IMR-90 (cell line): ENCODE results near the gene NRXN2. TPM values are rescaled to one million over a fixed set of nuclear protein-coding genes. Genes with fewer than 3 reads are reported as not detected.

Source experiments
- ATAC-seq: fragments of 200-7000 bp; cut with Tn5 transposase; 2 replicates; pipeline ENCODE4 v1.9.1; 2020; ENCODE audit warnings: low read depth, mild to moderate bottlenecking, moderate library complexity
- BruUV-seq: library from RNA; stranded (reverse); fragments of 400-500 nt; replicated peaks from 2 replicates; lab custom pipeline; 2021; lab: Mats Ljungman, UMichigan
- CTCF ChIA-PET: fragments of 300-600 bp; formaldehyde crosslinking; extraction: SDS; loops from one replicate; lab custom pipeline; 2021; ENCODE audit warnings: antibody characterized with exemption; lab: Yijun Ruan, JAX
- POLR2A ChIA-PET: fragments of 300-600 bp; sonication (Branson Sonifier 250); formaldehyde crosslinking; loops from one replicate; lab custom pipeline; 2022; ENCODE audit warnings: antibody characterized with exemption; ENCODE audit not compliant: unreplicated experiment; lab: Charles Lee
- DNase-seq: peaks from one replicate; pipeline ENCODE4 v3.0.0; 2013
- H2AFZ ChIP-seq: replicated peaks from 2 replicates; pipeline ENCODE3; 2013; ENCODE audit warnings: low read length, mild to moderate bottlenecking; ENCODE audit not compliant: poor library complexity
- H2AK5ac ChIP-seq: 2 replicates; pipeline ENCODE4 v1.6.1; 2013; ENCODE audit warnings: low read depth, low read length, inconsistent platforms
- H2AK9ac ChIP-seq: replicated peaks from 2 replicates; pipeline ENCODE3; 2013; ENCODE audit warnings: mild to moderate bottlenecking, low read depth, low read length, moderate library complexity; ENCODE audit not compliant: poor library complexity
- H2BK120ac ChIP-seq: 2 replicates; pipeline ENCODE4 v1.6.1; 2013; ENCODE audit warnings: low read depth, low read length, inconsistent platforms
- H2BK15ac ChIP-seq: 3 replicates; pipeline ENCODE4 v1.6.1; 2013; ENCODE audit warnings: low read depth, low read length, inconsistent platforms
- H2BK20ac ChIP-seq: 2 replicates; pipeline ENCODE4 v1.6.1; 2013; ENCODE audit warnings: low read depth, mild to moderate bottlenecking, inconsistent platforms, low read length, moderate library complexity
- H2BK5ac ChIP-seq: 2 replicates; pipeline ENCODE4 v1.6.1; 2013; ENCODE audit warnings: mild to moderate bottlenecking, low read depth, low read length, inconsistent platforms; ENCODE audit not compliant: poor library complexity, severe bottlenecking
- H3K14ac ChIP-seq: replicated peaks from 2 replicates; pipeline ENCODE4 v1.6.1; 2013; ENCODE audit warnings: low read depth, low read length, inconsistent platforms
- H3K18ac ChIP-seq: 2 replicates; pipeline ENCODE4 v1.6.1; 2013; ENCODE audit warnings: low read depth, low read length, control low read depth
- H3K23ac ChIP-seq: 2 replicates; pipeline ENCODE4 v1.6.1; 2013; ENCODE audit warnings: low read depth, low read length, inconsistent platforms
- H3K27ac ChIP-seq: 2 replicates; pipeline ENCODE4 v1.5.1; 2013; ENCODE audit warnings: mild to moderate bottlenecking, control low read depth, low read length; ENCODE audit not compliant: insufficient read depth
- H3K27me3 ChIP-seq: 2 replicates; pipeline ENCODE4 v1.6.1; 2013; ENCODE audit warnings: low read length; ENCODE audit not compliant: control insufficient read depth, insufficient read depth
- H3K36me3 ChIP-seq: 2 replicates; pipeline ENCODE4 v1.6.1; 2013; ENCODE audit warnings: low read length, mixed read lengths; ENCODE audit not compliant: control insufficient read depth, insufficient read depth
- H3K4ac ChIP-seq: 2 replicates; pipeline ENCODE4 v1.6.1; 2013; ENCODE audit warnings: low read depth, low read length, inconsistent platforms
- H3K4me1 ChIP-seq: 2 replicates; pipeline ENCODE4 v1.6.1; 2013; ENCODE audit warnings: low read length, mixed read lengths; ENCODE audit not compliant: control insufficient read depth, insufficient read depth
- H3K4me2 ChIP-seq: 2 replicates; pipeline ENCODE4 v1.6.1; 2013; ENCODE audit warnings: low read depth, mild to moderate bottlenecking, control low read depth, low read length, moderate library complexity
- H3K4me3 ChIP-seq: 2 replicates; pipeline ENCODE4 v1.5.1; 2013; ENCODE audit warnings: low read depth, mild to moderate bottlenecking, control low read depth, low read length, moderate library complexity; ENCODE audit not compliant: insufficient read depth
- H3K56ac ChIP-seq: 2 replicates; pipeline ENCODE4 v1.6.1; 2013; ENCODE audit warnings: low read length, inconsistent platforms; ENCODE audit not compliant: insufficient read depth; ENCODE audit errors: extremely low read depth
- H3K79me1 ChIP-seq, 2 experiments: 2 replicates each; pipeline ENCODE4 v1.6.1; 2013; ENCODE audit warnings: low read length in 2 of 2, inconsistent platforms in 1 of 2, low read depth in 1 of 2
- H3K9ac ChIP-seq: 2 replicates; pipeline ENCODE4 v1.6.1; 2013; ENCODE audit warnings: low read depth, low read length, control low read depth
- H3K9me1 ChIP-seq: 2 replicates; pipeline ENCODE4 v1.6.1; 2013; ENCODE audit warnings: low read length, inconsistent platforms; ENCODE audit not compliant: insufficient read depth
- H3K9me3 ChIP-seq: 2 replicates; pipeline ENCODE4 v1.6.1; 2013; ENCODE audit warnings: low read length; ENCODE audit not compliant: control insufficient read depth, insufficient read depth
- H4K20me1 ChIP-seq: 2 replicates; pipeline ENCODE4 v1.6.1; 2013; ENCODE audit warnings: low read length, inconsistent platforms; ENCODE audit not compliant: insufficient read depth
- H4K5ac ChIP-seq: 2 replicates; pipeline ENCODE4 v1.6.1; 2013; ENCODE audit warnings: mild to moderate bottlenecking, low read depth, low read length, control low read depth
- H4K8ac ChIP-seq, 2 experiments: 2 replicates each; pipeline ENCODE4 v1.6.1; 2013; ENCODE audit warnings: low read depth in 2 of 2, low read length in 2 of 2, control low read depth in 1 of 2, inconsistent platforms in 1 of 2
- H4K91ac ChIP-seq: 2 replicates; pipeline ENCODE4 v1.6.1; 2013; ENCODE audit warnings: low read depth, low read length, inconsistent platforms; ENCODE audit not compliant: insufficient read depth
- BHLHE40 ChIP-seq: fragments of 150-350 bp; IDR thresholded peaks from 2 replicates; pipeline ENCODE4 v1.6.1; 2016; ENCODE audit warnings: mild to moderate bottlenecking, low read depth, low read length
- CHD1 ChIP-seq: IDR thresholded peaks from 2 replicates; pipeline ENCODE4 v1.6.1; 2012; ENCODE audit warnings: low read depth, low read length, improper control_type of control experiment
- CTCF ChIP-seq: conservative IDR thresholded peaks from 2 replicates; pipeline ENCODE4 v1.5.1; 2012; ENCODE audit warnings: mild to moderate bottlenecking, low read depth, low read length, improper control_type of control experiment
- ELK1 ChIP-seq: fragments of 150-350 bp; IDR thresholded peaks from 2 replicates; pipeline ENCODE4 v1.6.1; 2016; ENCODE audit warnings: low read depth, mild to moderate bottlenecking, low read length, moderate library complexity, borderline replicate concordance
- FOS ChIP-seq: fragments of 150-350 bp; IDR thresholded peaks from 2 replicates; pipeline ENCODE4 v1.6.1; 2016; ENCODE audit warnings: low read depth, low read length
- MAFK ChIP-seq: IDR thresholded peaks from 2 replicates; pipeline ENCODE4 v1.6.1; 2012; ENCODE audit warnings: low read depth, low read length, improper control_type of control experiment
- MAZ ChIP-seq: IDR thresholded peaks from 2 replicates; pipeline ENCODE4 v1.6.1; 2012; ENCODE audit warnings: low read depth, mild to moderate bottlenecking, low read length, improper control_type of control experiment, moderate library complexity, borderline replicate concordance
- MXI1 ChIP-seq: IDR thresholded peaks from 2 replicates; pipeline ENCODE4 v1.6.1; 2012; ENCODE audit warnings: low read depth, mild to moderate bottlenecking, low read length, moderate library complexity, borderline replicate concordance
- NFE2L2 ChIP-seq: fragments of 150-350 bp; IDR thresholded peaks from 2 replicates; pipeline ENCODE4 v1.6.1; 2016; ENCODE audit warnings: low read depth, mild to moderate bottlenecking, low read length
- POLR2A ChIP-seq: IDR thresholded peaks from 2 replicates; pipeline ENCODE4 v1.6.1; 2012; ENCODE audit warnings: mild to moderate bottlenecking, low read depth, low read length
- RAD21 ChIP-seq: IDR thresholded peaks from 2 replicates; pipeline ENCODE4 v1.6.1; 2012; ENCODE audit warnings: low read length, improper control_type of control experiment
- RCOR1 ChIP-seq: IDR thresholded peaks from 2 replicates; pipeline ENCODE4 v1.6.1; 2012; ENCODE audit warnings: mild to moderate bottlenecking, low read length, improper control_type of control experiment; ENCODE audit not compliant: insufficient replicate concordance
- RFX5 ChIP-seq: IDR thresholded peaks from 2 replicates; pipeline ENCODE4 v1.8.0; 2012; ENCODE audit warnings: low read depth, mild to moderate bottlenecking, low read length, moderate library complexity
- WGBS, 2 experiments: methylation state at CpG; one replicate each; pipeline versions ENCODE4 v1.1.5 to v1.1.7; 2013; ENCODE audit warnings: missing lambda C conversion rate in 2 of 2; ENCODE audit not compliant: insufficient read length in 1 of 2; ENCODE audit errors: extremely low coverage in 2 of 2; 5-methylcytosine and 5-hydroxymethylcytosine counted together
- dilution Hi-C: fragments of 300-500 bp; cut with HindIII; formaldehyde crosslinking; loops from one replicate; pipeline ENCODE4 v1.14.3; 2018; ENCODE audit warnings: low sequenced_read_pairs; ENCODE audit not compliant: unreplicated experiment
- in situ Hi-C: fragments of 300-500 bp; cut with MboI; formaldehyde crosslinking; loops from 3 replicates; pipeline ENCODE4 v1.14.3; 2019; ENCODE audit warnings: low sequenced_read_pairs, inconsistent platforms, mixed read lengths
- intact Hi-C: fragments of 100-400 bp; cut with micrococcal nuclease; formaldehyde crosslinking; loops from 2 replicates; pipeline ENCODE4 v1.10.0; 2022
- polyA plus RNA-seq, 3 experiments: library from polyadenylated mRNA; depleted of rRNA; stranded (reverse); fragments of >200 nt; gene quantifications; 2 replicates each; pipeline ENCODE4 v1.2.3, GENCODE V29; 2012; ENCODE audit warnings: low replicate concordance in 1 of 3
- total RNA-seq: library from RNA; depleted of rRNA; stranded (reverse); fragments of >200 nt; gene quantifications from 2 replicates; pipeline ENCODE4 v1.2.3, GENCODE V29; 2012
- TF ChIP-seq, protein P1 (sequence below): fragments of 150-350 bp; IDR thresholded peaks from 2 replicates; pipeline ENCODE4 v1.6.1; 2017; ENCODE audit warnings: mild to moderate bottlenecking, antibody characterized with exemption, low read length, low read depth

The NRXN2 gene
- total and polyA plus RNA-seq, 2 of the 4 experiments (the other 2 are of a cell fraction) = 0.18 to 0.22 TPM

- no peak overlapping the region for H3K14ac ChIP-seq
- no peak overlapping the region for H3K9ac ChIP-seq
- no peaks in the 10 kb centered on the region for H3K79me1 ChIP-seq
- H3K56ac ChIP-seq = no peak overlapping the region
- no peak overlapping the region for H4K91ac ChIP-seq
- peaks cover 87% of the 10 kb centered on the region for H3K27me3 ChIP-seq
- no peak overlapping the region for H3K18ac ChIP-seq
- H3K27ac ChIP-seq = no peak overlapping the region
- no peak overlapping the region for H4K5ac ChIP-seq
- no peaks in the 10 kb centered on the region for H3K36me3 ChIP-seq
- no peak overlapping the region for H2AK9ac ChIP-seq
- H3K4me2 ChIP-seq = no peak overlapping the region
- no peak overlapping the region for H3K4me3 ChIP-seq
- H2AK5ac ChIP-seq = no peak overlapping the region
- DNase-seq (no peak), ATAC-seq (peak; percentile 61)
- H2BK120ac ChIP-seq = no peak overlapping the region
- TF ChIP-seq RFX5 = no peak
- TF ChIP-seq, protein P1, sequence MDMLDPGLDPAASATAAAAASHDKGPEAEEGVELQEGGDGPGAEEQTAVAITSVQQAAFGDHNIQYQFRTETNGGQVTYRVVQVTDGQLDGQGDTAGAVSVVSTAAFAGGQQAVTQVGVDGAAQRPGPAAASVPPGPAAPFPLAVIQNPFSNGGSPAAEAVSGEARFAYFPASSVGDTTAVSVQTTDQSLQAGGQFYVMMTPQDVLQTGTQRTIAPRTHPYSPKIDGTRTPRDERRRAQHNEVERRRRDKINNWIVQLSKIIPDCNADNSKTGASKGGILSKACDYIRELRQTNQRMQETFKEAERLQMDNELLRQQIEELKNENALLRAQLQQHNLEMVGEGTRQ = no peak
- TF ChIP-seq MXI1 = no peak
- no peak for TF ChIP-seq BHLHE40
- TF ChIP-seq RAD21 = no peak
- TF ChIP-seq ELK1 = no peak
- TF ChIP-seq MAZ = no peak
- no peak for TF ChIP-seq NFE2L2
- TF ChIP-seq FOS = no peak
- TF ChIP-seq POLR2A = no peak
- no peak for TF ChIP-seq RCOR1
- TF ChIP-seq MAFK = no peak
- no peak for TF ChIP-seq CHD1
- no peak for TF ChIP-seq CTCF
- no peak overlapping the region for H2BK5ac ChIP-seq
- H2BK20ac ChIP-seq = no peak overlapping the region
- intact Hi-C loops = no loop called here
- H4K20me1 ChIP-seq = no peaks in the 10 kb centered on the region
- no peaks in the 10 kb centered on the region for H3K9me1 ChIP-seq
- H2BK15ac ChIP-seq = no peak overlapping the region
- dilution Hi-C loops = no loop called here
- H3K23ac ChIP-seq = no peak overlapping the region
- no peak overlapping the region for H3K4ac ChIP-seq
- H4K8ac ChIP-seq = no peak overlapping the region
- H3K4me1 ChIP-seq = no peaks in the 10 kb centered on the region
- peaks cover 5% of the 10 kb centered on the region; the same call in 1 of the 2 replicates for H3K9me3 ChIP-seq
- in situ Hi-C loops = no loop called here
- no CpG with 5 or more reads among the region's 15 CpGs for WGBS, 2 experiments
- H2AFZ ChIP-seq = no peak overlapping the region
- POLR2A ChIA-PET = no interaction called here
- BruUV-seq = no TSS peak
- CTCF ChIA-PET = no interaction called here
These were observed 85.5 kb downstream of the NRXN2 start for GRCh38 chr11:64637334-64638017.
